Breast epithelium (tissue), 3 donors: ENCODE data around the gene POLE3.
"Not testable (repeated sequence)": the region's sequence is repeated elsewhere in the genome, so short reads cannot be mapped to it uniquely, and the experiment has no call there.

Experiments
- POLR2A ChIP-seq: fragments of 450-650 bp; IDR thresholded peaks from one replicate; pipeline ENCODE4 v1.6.1; 2016; ENCODE audit warnings: antibody characterized with exemption, mild to moderate bottlenecking, moderate library complexity
- POLR2AphosphoS5 ChIP-seq, 3 donors: sonication (generic); formaldehyde crosslinking; IDR thresholded peaks; one replicate each; pipeline ENCODE4 v1.6.1; 2017; ENCODE audit warnings: antibody characterized with exemption in 3 of 3
- TF ChIP-seq, protein P1 (sequence below), 3 donors: fragments of 450-650 bp; IDR thresholded peaks; one replicate each; pipeline ENCODE4 v1.5.1; 2016 to 2017; ENCODE audit warnings: antibody characterized with exemption in 3 of 3, mild to moderate bottlenecking in 3 of 3, moderate library complexity in 3 of 3

DNA sequence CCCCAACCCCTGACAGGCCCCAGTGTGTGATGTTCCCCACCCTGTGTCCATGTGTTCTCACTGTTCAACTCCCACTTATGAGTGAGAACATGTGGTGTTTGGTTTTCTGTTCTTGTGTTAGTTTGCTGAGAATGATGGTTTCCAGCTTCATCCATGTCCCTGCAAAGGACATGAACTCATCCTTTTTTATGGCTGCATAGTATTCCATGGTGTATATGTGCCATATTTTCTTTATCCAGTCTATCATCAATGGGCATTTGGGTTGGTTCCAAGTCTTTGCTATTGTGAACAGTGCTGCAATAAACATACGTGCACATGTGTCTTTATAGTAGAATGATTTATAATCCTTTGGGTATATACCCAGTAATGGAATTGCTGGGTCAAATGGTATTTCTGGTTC lies 27.2 kb upstream of the POLE3 start:
- TF ChIP-seq, protein P1, sequence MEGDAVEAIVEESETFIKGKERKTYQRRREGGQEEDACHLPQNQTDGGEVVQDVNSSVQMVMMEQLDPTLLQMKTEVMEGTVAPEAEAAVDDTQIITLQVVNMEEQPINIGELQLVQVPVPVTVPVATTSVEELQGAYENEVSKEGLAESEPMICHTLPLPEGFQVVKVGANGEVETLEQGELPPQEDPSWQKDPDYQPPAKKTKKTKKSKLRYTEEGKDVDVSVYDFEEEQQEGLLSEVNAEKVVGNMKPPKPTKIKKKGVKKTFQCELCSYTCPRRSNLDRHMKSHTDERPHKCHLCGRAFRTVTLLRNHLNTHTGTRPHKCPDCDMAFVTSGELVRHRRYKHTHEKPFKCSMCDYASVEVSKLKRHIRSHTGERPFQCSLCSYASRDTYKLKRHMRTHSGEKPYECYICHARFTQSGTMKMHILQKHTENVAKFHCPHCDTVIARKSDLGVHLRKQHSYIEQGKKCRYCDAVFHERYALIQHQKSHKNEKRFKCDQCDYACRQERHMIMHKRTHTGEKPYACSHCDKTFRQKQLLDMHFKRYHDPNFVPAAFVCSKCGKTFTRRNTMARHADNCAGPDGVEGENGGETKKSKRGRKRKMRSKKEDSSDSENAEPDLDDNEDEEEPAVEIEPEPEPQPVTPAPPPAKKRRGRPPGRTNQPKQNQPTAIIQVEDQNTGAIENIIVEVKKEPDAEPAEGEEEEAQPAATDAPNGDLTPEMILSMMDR (IDR thresholded peaks at IDR 0.05) = not testable (repeated sequence)
- TF ChIP-seq POLR2A; POLR2AphosphoS5 (IDR thresholded peaks at IDR 0.05): not testable (repeated sequence)
